ENCODE data around the gene HS3ST4.
"Not testable (repeated sequence)": the region's sequence is repeated elsewhere in the genome, so short reads cannot be mapped to it uniquely, and the experiment has no call there.

Gene HS3ST4

GRCh38 chr16:25729188-25729915 lies 37.6 kb downstream of the HS3ST4 start:
- no peak for DNase-seq (ENCODE audit: low read depth in 2 of 2, low spot score in 1 of 2)

- no peak for DNase-seq (ENCODE audit: low read depth in 2 of 2, low spot score in 1 of 2)
Observed at GRCh38 chr16:25730396-25730795, 38.6 kb downstream of the HS3ST4 start.

- no peak for DNase-seq (ENCODE audit: low read depth in 2 of 2, low spot score in 1 of 2)
Observed at GRCh38 chr16:25734430-25735385, 42.9 kb downstream of the HS3ST4 start.

- no peak for DNase-seq (ENCODE audit: low read depth in 2 of 2, low spot score in 1 of 2)
Observed at GRCh38 chr16:25735645-25736044, 43.9 kb downstream of the HS3ST4 start.

- no peak for DNase-seq (ENCODE audit: low read depth in 2 of 2, low spot score in 1 of 2)
Observed at GRCh38 chr16:25747160-25747758, 55.5 kb downstream of the HS3ST4 start.

GRCh38 chr16:25748092-25748654 lies 56.4 kb downstream of the HS3ST4 start:
- no peak for DNase-seq (ENCODE audit: low read depth in 2 of 2, low spot score in 1 of 2)

GRCh38 chr16:25750488-25751216 lies 58.9 kb downstream of the HS3ST4 start:
- DNase-seq (ENCODE audit: low read depth in 2 of 2, low spot score in 1 of 2): no peak

- no peak for DNase-seq (ENCODE audit: low read depth in 2 of 2, low spot score in 1 of 2)
Observed at GRCh38 chr16:25751230-25751835, 59.6 kb downstream of the HS3ST4 start.

GRCh38 chr16:25764466-25764865 lies 72.7 kb downstream of the HS3ST4 start:
- DNase-seq (ENCODE audit: low read depth in 2 of 2, low spot score in 1 of 2): no peak

- no peak for DNase-seq (ENCODE audit: low read depth in 2 of 2, low spot score in 1 of 2)
Observed at GRCh38 chr16:25771216-25771615, 79.5 kb downstream of the HS3ST4 start.

GRCh38 chr16:25771812-25772568 lies 80.2 kb downstream of the HS3ST4 start:
- no peak for DNase-seq (ENCODE audit: low read depth in 2 of 2, low spot score in 1 of 2)

- DNase-seq (ENCODE audit: low read depth in 2 of 2, low spot score in 1 of 2): not testable (repeated sequence)
Observed at GRCh38 chr16:25776214-25776613, 84.5 kb downstream of the HS3ST4 start.

GRCh38 chr16:25783226-25783625 lies 91.5 kb downstream of the HS3ST4 start:
- DNase-seq (ENCODE audit: low read depth in 2 of 2, low spot score in 1 of 2): no peak

GRCh38 chr16:25785361-25785760 lies 93.6 kb downstream of the HS3ST4 start:
- DNase-seq (ENCODE audit: low read depth in 2 of 2, low spot score in 1 of 2): no peak

- DNase-seq (ENCODE audit: low read depth in 2 of 2, low spot score in 1 of 2): no peak
Observed at GRCh38 chr16:25786748-25787147, 95.0 kb downstream of the HS3ST4 start.

- no peak for DNase-seq (ENCODE audit: low read depth in 2 of 2, low spot score in 1 of 2)
Observed at GRCh38 chr16:25788637-25789036, 96.9 kb downstream of the HS3ST4 start.

GRCh38 chr16:25796239-25796638 lies 104.5 kb downstream of the HS3ST4 start:
- DNase-seq (ENCODE audit: low read depth in 2 of 2, low spot score in 1 of 2): no peak

GRCh38 chr16:25798065-25798464 lies 106.3 kb downstream of the HS3ST4 start:
- DNase-seq (ENCODE audit: low read depth in 2 of 2, low spot score in 1 of 2): no peak

- DNase-seq (ENCODE audit: low read depth in 2 of 2, low spot score in 1 of 2): no peak
Observed at GRCh38 chr16:25799816-25800215, 108.1 kb downstream of the HS3ST4 start.

GRCh38 chr16:25812215-25812614 lies 120.5 kb downstream of the HS3ST4 start:
- no peak for DNase-seq (ENCODE audit: low read depth in 2 of 2, low spot score in 1 of 2)

Data from stimulated activated CD8-positive, alpha-beta memory T cell treated with anti-CD3 and anti-CD28 coated beads, Interleukin-4, amount 100 ng/mL, for 4 hours (primary cell).